OCI-LY3 (cell line): Measurements from ENCODE around the gene KCNJ4.

Source experiments
- H2AFZ ChIP-seq: fragments of 200-600, 300-600 bp; shearing (Covaris generic); 2 replicates; pipeline ENCODE4 v1.6.0; 2014; ENCODE audit warnings: antibody characterized with exemption, low read depth, low read length
- H3K27ac ChIP-seq: fragments of 200-600, 300-600 bp; sonication (generic); 2 replicates; pipeline ENCODE4 v1.5.1; 2014; ENCODE audit warnings: mild to moderate bottlenecking, low read length, moderate library complexity, mixed read lengths
- H3K27me3 ChIP-seq: fragments of 200-600, 300-600 bp; sonication (generic); 2 replicates; pipeline ENCODE4 v1.6.1; 2014; ENCODE audit warnings: low read depth, low read length, mixed read lengths
- H3K36me3 ChIP-seq: fragments of 200-600, 300-600 bp; sonication (generic); replicated peaks from 2 replicates; pipeline ENCODE3; 2014; ENCODE audit warnings: low read depth, low read length, mixed read lengths
- H3K4me1 ChIP-seq: fragments of 300-600, 200-600 bp; sonication (generic); 2 replicates; pipeline ENCODE4 v1.6.1; 2014; ENCODE audit warnings: low read length, mixed read lengths
- H3K4me2 ChIP-seq: fragments of 200-600, 300-600 bp; sonication (generic); 2 replicates; pipeline ENCODE4 v1.6.1; 2014; ENCODE audit warnings: low read length, mixed read lengths
- H3K4me3 ChIP-seq: fragments of 300-600, 200-600 bp; sonication (generic); 2 replicates; pipeline ENCODE4 v1.5.1; 2014; ENCODE audit warnings: antibody characterized with exemption, mild to moderate bottlenecking, low read length, moderate library complexity
- H3K79me2 ChIP-seq: fragments of 300-600, 200-600 bp; shearing (Covaris generic); 2 replicates; pipeline ENCODE4 v1.6.1; 2014; ENCODE audit warnings: mild to moderate bottlenecking, low read length, mixed read lengths
- H3K9ac ChIP-seq: fragments of 300-600, 200-600 bp; shearing (Covaris generic); 2 replicates; pipeline ENCODE4 v1.6.0; 2014; ENCODE audit warnings: mild to moderate bottlenecking, low read length, moderate library complexity
- H3K9me3 ChIP-seq: fragments of 200-600, 300-600 bp; shearing (Covaris generic); 2 replicates; pipeline ENCODE4 v1.6.1; 2014; ENCODE audit warnings: low read length, mixed read lengths; ENCODE audit not compliant: insufficient read depth
- H4K20me1 ChIP-seq: fragments of 200-600, 300-600 bp; sonication (generic); 2 replicates; pipeline ENCODE4 v1.6.1; 2016; ENCODE audit warnings: low read length, mixed read lengths; ENCODE audit not compliant: insufficient read depth
- CTCF ChIP-seq: fragments of 200-600, 300-600 bp; sonication (generic); IDR thresholded peaks from 2 replicates; pipeline ENCODE4 v1.5.1; 2014; ENCODE audit warnings: antibody characterized with exemption, low read length, low read depth
- EZH2phosphoT487 ChIP-seq: fragments of 200-600 bp; shearing (Covaris generic); IDR thresholded peaks from 2 replicates; pipeline ENCODE4 v1.6.1; 2018; ENCODE audit warnings: antibody characterized with exemption, mixed run types, low read depth

The KCNJ4 gene

GRCh38 chr22:38456841-38457699, 2.1 kb upstream of the KCNJ4 start:
- Histone ChIP-seq H3K9ac (no peak overlapping the region), H3K4me2 (no peak overlapping the region), H3K4me3 (no peak overlapping the region), H3K4me1 (peaks cover 12% of the 10 kb centered on the region), H3K27me3 (peaks cover 23% of the 10 kb centered on the region), H3K9me3 (no peaks in the 10 kb centered on the region), H4K20me1 (no peaks in the 10 kb centered on the region), H3K27ac (no peak overlapping the region), H3K36me3 (no peaks in the 10 kb centered on the region), H2AFZ (no peak overlapping the region), H3K79me2 (no peaks in the 10 kb centered on the region)
- TF ChIP-seq EZH2phosphoT487 (no peak), CTCF (no peak)

DNA sequence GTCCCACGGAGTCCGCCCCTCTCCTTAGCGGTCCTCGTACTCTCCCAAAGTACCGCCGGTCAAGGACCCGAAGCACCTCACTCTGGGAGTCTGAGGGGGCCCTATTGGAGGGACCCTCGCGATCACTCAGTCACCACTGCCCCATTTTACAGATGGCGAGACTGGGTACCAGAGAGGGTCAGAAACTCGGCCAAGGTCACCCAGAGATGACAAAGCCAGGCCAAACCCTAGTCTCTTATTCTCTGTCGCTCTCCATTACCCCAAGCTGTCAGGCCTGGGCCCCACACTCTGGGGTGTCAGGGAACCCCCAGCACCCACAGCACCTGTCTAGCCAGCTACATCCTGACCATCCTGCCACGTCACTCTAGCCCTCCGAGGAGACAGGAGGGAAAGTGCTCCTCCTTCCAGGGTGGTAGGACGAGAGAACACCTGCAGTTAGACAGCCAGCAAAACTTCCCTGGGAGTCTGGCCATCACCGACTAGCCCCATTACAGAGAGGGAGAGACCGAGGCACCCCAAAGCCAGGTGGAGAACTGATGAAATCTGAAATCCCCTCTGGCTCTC, 1.4 kb upstream of the KCNJ4 start:
- H3K9ac ChIP-seq = no peak overlapping the region
- H3K4me2 ChIP-seq = no peak overlapping the region
- H3K36me3 ChIP-seq = no peaks in the 10 kb centered on the region
- no peak overlapping the region for H3K27ac ChIP-seq
- TF ChIP-seq EZH2phosphoT487 = no peak
- no peak for TF ChIP-seq CTCF
- H3K9me3 ChIP-seq = no peaks in the 10 kb centered on the region
- peaks cover 12% of the 10 kb centered on the region for H3K4me1 ChIP-seq
- H3K4me3 ChIP-seq = no peak overlapping the region
- H4K20me1 ChIP-seq = no peaks in the 10 kb centered on the region
- peaks cover 23% of the 10 kb centered on the region for H3K27me3 ChIP-seq
- no peak overlapping the region for H2AFZ ChIP-seq
- no peaks in the 10 kb centered on the region for H3K79me2 ChIP-seq

DNA sequence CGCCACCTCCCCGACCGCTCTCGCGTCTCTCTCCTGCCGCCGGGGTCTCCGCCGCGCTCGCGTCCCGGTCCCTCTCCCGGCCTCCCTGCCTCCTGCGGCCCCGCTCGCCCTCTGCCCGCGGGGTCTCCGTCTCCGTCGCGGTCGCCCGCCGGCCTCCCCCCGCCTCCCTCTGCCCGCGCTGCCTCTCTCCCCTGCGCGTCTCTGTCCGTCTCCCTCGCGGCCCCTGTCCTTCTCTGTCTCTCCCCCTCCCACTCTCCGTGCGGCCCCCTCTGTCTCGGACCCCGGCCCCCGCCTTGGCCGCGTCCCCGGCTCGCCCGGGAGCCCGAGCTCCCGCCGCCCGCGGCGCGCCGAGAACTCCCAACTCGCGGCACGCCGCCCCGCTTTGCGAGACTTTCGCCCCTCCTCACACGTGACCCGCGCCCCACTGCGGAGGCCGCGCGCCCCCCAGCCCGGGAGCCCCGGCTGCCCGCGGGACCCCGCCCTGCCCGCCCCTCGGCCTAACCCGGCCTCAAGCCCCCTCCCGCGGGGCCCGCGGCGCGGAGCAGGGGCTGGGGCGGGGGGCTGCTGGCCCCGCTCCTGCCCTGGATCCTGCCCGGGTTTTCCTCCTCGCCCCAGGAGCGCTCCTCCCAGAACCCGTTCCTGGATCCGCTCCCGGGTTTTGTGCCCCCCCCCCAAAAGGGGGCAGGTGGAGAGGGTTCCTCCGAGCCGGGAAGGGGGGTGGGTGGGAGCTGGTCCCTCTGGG, 702 bp upstream of the KCNJ4 start:
- H3K9me3 ChIP-seq = no peaks in the 10 kb centered on the region
- H3K4me1 ChIP-seq = peaks cover 12% of the 10 kb centered on the region
- no peak overlapping the region for H3K4me3 ChIP-seq
- no peak overlapping the region for H3K4me2 ChIP-seq
- H4K20me1 ChIP-seq = no peaks in the 10 kb centered on the region
- H3K9ac ChIP-seq = no peak overlapping the region
- H2AFZ ChIP-seq = no peak overlapping the region
- TF ChIP-seq EZH2phosphoT487 (no peak), CTCF (no peak)
- H3K79me2 ChIP-seq = no peaks in the 10 kb centered on the region
- H3K27me3 ChIP-seq = peaks cover 20% of the 10 kb centered on the region
- no peaks in the 10 kb centered on the region for H3K36me3 ChIP-seq
- H3K27ac ChIP-seq = no peak overlapping the region
